OCI-LY7 (cell line): ENCODE measurements around the gene MRFAP1. TPM values are rescaled to one million over a fixed set of nuclear protein-coding genes. Genes with fewer than 3 reads are reported as not detected.

Experiments
- BruUV-seq: library from RNA; stranded (reverse); fragments of 400-500 nt; replicated peaks from 2 replicates; lab custom pipeline; 2021; lab: Mats Ljungman, UMichigan
- CTCF ChIA-PET: fragments of 300-600 bp; sonication (Branson Sonifier 250); formaldehyde crosslinking; loops from one replicate; lab custom pipeline; 2022; ENCODE audit warnings: antibody characterized with exemption; ENCODE audit not compliant: unreplicated experiment; lab: Charles Lee
- POLR2A ChIA-PET: fragments of 300-600 bp; sonication (Branson Sonifier 250); formaldehyde crosslinking; loops from one replicate; lab custom pipeline; 2022; ENCODE audit warnings: antibody characterized with exemption; lab: Charles Lee
- DNase-seq: peaks from one replicate; pipeline ENCODE4 v3.0.0-alpha.2; 2015; ENCODE audit warnings: low spot score
- H2AFZ ChIP-seq: fragments of 200-600 bp; sonication (generic), shearing (Covaris generic); 2 replicates; pipeline ENCODE4 v1.6.1; 2014; ENCODE audit warnings: mild to moderate bottlenecking, antibody characterized with exemption, low read length, moderate library complexity
- H3K27ac ChIP-seq: fragments of 200-600 bp; sonication (generic); 2 replicates; pipeline ENCODE4 v1.5.1; 2014; ENCODE audit warnings: mixed run types, low read depth, mild to moderate bottlenecking, moderate library complexity, low read length, inconsistent platforms; ENCODE audit not compliant: poor library complexity, severe bottlenecking
- H3K36me3 ChIP-seq: fragments of 200-600 bp; sonication (generic); 2 replicates; pipeline ENCODE4 v1.6.1; 2014; ENCODE audit warnings: mild to moderate bottlenecking, antibody characterized with exemption, low read length, moderate library complexity, mixed read lengths; ENCODE audit not compliant: insufficient read depth
- H3K4me1 ChIP-seq: fragments of 200-600 bp; sonication (generic); 2 replicates; pipeline ENCODE4 v1.5.1; 2014; ENCODE audit warnings: mild to moderate bottlenecking, low read length; ENCODE audit not compliant: insufficient read depth, poor library complexity, severe bottlenecking
- H3K4me2 ChIP-seq: fragments of 200-600 bp; sonication (generic); 2 replicates; pipeline ENCODE4 v1.6.1; 2014; ENCODE audit warnings: mild to moderate bottlenecking, low read length
- H3K4me3 ChIP-seq: fragments of 200-600 bp; sonication (generic); 2 replicates; pipeline ENCODE4 v1.5.1; 2014; ENCODE audit warnings: mild to moderate bottlenecking, low read depth, low read length; ENCODE audit not compliant: poor library complexity, severe bottlenecking
- H3K79me2 ChIP-seq: fragments of 200-600 bp; sonication (generic); 2 replicates; pipeline ENCODE4 v1.6.1; 2016; ENCODE audit warnings: low read depth, mild to moderate bottlenecking, low read length, moderate library complexity, mixed read lengths; ENCODE audit not compliant: insufficient read depth
- H3K9me2 ChIP-seq: fragments of 200-600 bp; sonication (generic); 2 replicates; pipeline ENCODE4 v1.6.1; 2016; ENCODE audit warnings: mild to moderate bottlenecking, low read length, mixed read lengths; ENCODE audit not compliant: insufficient read depth
- H3K9me3 ChIP-seq: fragments of 200-600 bp; sonication (generic); 2 replicates; pipeline ENCODE4 v1.6.1; 2014; ENCODE audit warnings: mild to moderate bottlenecking, mixed run types, low read length, mixed read lengths
- H4K20me1 ChIP-seq: fragments of 200-600 bp; sonication (generic); 2 replicates; pipeline ENCODE4 v1.6.1; 2014; ENCODE audit warnings: mild to moderate bottlenecking, antibody characterized with exemption, low read length, moderate library complexity, mixed read lengths; ENCODE audit not compliant: insufficient read depth
- EZH2phosphoT487 ChIP-seq: fragments of 200-600 bp; sonication (generic); IDR thresholded peaks from 2 replicates; pipeline ENCODE4 v1.6.1; 2018; ENCODE audit warnings: low read depth, borderline replicate concordance, mild to moderate bottlenecking, mixed run types, antibody characterized with exemption, low read length, moderate library complexity, mixed read lengths
- intact Hi-C: fragments of 100-400 bp; cut with micrococcal nuclease; formaldehyde crosslinking; loops from one replicate; pipeline ENCODE4 v1.10.0; 2022; ENCODE audit not compliant: unreplicated experiment
- total RNA-seq, 2 experiments: library from RNA; depleted of rRNA in 1 of 2; stranded (reverse); fragments of >200 nt in 1 of 2; shearing (Covaris generic) in 1 of 2; gene quantifications; 2 replicates each; pipeline ENCODE4 v1.2.3, GENCODE V29; 2014 to 2022
- TF ChIP-seq, protein P1 (sequence below): fragments of 200-600 bp; sonication (generic); conservative IDR thresholded peaks from 2 replicates; pipeline ENCODE4 v1.5.1; 2014; ENCODE audit warnings: mild to moderate bottlenecking, antibody characterized with exemption, low read length, moderate library complexity, mixed read lengths

The MRFAP1 gene
- total RNA-seq, 2 experiments from 2014 or later, result 90.8 to 224 TPM

DNA sequence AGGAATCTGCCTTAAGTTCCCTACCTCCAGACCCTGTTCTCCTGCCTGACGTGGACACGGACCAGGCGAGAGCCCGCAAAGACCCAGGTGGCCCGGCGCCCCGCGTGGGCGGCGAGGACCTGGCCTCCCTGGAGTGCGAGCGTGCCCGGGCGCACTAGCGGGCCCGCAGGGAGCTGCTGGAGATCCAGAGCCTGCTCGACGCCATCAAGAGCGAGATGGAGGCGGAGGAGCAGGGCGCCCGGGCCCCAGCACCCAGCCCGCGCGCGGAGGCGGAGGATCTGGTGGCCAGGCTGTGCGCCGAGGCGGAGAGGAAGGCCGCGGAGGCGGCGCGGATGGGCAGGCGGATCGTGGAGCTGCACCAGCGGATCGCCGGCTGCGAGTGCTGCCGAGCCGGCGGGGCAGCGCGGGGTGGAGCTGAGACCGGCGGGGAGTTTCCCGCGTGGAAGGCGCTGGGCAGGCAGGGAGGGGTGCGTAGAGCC lies 18.2 kb downstream of the MRFAP1 start:
- H3K4me3 ChIP-seq, result no peak overlapping the region
- intact Hi-C loops, result no loop called here
- no peak for DNase-seq

DNA sequence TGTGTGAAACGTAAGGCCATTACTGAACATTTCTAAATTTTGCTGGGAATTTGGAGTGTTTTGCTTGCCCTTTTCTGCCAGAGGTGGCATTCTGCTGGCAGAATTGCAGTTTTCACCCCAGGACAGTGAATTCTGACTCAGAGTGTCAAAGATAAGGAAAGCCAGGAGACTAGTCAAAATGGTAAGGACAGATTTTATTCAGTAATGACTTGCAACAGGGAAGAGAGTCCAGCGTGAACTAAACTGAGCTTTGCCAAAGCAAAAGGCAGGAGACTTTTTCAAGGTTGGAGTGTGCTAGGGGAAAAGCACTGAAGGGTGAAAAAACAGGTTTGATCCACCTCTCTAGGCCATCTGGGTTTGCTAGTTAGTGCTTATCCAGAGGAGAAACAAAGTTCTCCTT lies 19.4 kb downstream of the MRFAP1 start:
- no peak overlapping the region for H3K27ac ChIP-seq
- TF ChIP-seq, protein P1, sequence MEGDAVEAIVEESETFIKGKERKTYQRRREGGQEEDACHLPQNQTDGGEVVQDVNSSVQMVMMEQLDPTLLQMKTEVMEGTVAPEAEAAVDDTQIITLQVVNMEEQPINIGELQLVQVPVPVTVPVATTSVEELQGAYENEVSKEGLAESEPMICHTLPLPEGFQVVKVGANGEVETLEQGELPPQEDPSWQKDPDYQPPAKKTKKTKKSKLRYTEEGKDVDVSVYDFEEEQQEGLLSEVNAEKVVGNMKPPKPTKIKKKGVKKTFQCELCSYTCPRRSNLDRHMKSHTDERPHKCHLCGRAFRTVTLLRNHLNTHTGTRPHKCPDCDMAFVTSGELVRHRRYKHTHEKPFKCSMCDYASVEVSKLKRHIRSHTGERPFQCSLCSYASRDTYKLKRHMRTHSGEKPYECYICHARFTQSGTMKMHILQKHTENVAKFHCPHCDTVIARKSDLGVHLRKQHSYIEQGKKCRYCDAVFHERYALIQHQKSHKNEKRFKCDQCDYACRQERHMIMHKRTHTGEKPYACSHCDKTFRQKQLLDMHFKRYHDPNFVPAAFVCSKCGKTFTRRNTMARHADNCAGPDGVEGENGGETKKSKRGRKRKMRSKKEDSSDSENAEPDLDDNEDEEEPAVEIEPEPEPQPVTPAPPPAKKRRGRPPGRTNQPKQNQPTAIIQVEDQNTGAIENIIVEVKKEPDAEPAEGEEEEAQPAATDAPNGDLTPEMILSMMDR, result no peak
- no peak for TF ChIP-seq EZH2phosphoT487
- H3K79me2 ChIP-seq, result no peaks in the 10 kb centered on the region
- POLR2A ChIA-PET, result interaction anchor here (0.7 kb wide), 1 partner anchor 692 kb away, joined by 3 read pairs; no protein-coding TSS in a partner anchor
- H2AFZ ChIP-seq, result no peak overlapping the region
- no peaks in the 10 kb centered on the region for H3K4me1 ChIP-seq
- no peaks in the 10 kb centered on the region for H4K20me1 ChIP-seq
- no TSS peak for BruUV-seq
- no peaks in the 10 kb centered on the region for H3K9me3 ChIP-seq
- no peaks in the 10 kb centered on the region for H3K36me3 ChIP-seq
- no peak overlapping the region for H3K4me2 ChIP-seq
- CTCF ChIA-PET, result no interaction called here
- intact Hi-C loops, result no loop called here
- no peak overlapping the region for H3K4me3 ChIP-seq
- H3K9me2 ChIP-seq, result no peaks in the 10 kb centered on the region
- DNase-seq, result no peak

More for the DNA sequence above, 18.2 kb downstream of the MRFAP1 start:
- no TSS peak for BruUV-seq
- ChIA-PET POLR2A (no interaction called here), CTCF (no interaction called here)
- H4K20me1 ChIP-seq, result no peaks in the 10 kb centered on the region
- no peaks in the 10 kb centered on the region for H3K9me3 ChIP-seq
- H3K9me2 ChIP-seq, result no peaks in the 10 kb centered on the region
- no peak overlapping the region for H2AFZ ChIP-seq
- TF ChIP-seq, protein P1, result no peak
- no peak for TF ChIP-seq EZH2phosphoT487
- no peak overlapping the region for H3K27ac ChIP-seq
- H3K4me1 ChIP-seq, result no peaks in the 10 kb centered on the region
- no peaks in the 10 kb centered on the region for H3K79me2 ChIP-seq
- no peaks in the 10 kb centered on the region for H3K36me3 ChIP-seq
- H3K4me2 ChIP-seq, result no peak overlapping the region

DNA sequence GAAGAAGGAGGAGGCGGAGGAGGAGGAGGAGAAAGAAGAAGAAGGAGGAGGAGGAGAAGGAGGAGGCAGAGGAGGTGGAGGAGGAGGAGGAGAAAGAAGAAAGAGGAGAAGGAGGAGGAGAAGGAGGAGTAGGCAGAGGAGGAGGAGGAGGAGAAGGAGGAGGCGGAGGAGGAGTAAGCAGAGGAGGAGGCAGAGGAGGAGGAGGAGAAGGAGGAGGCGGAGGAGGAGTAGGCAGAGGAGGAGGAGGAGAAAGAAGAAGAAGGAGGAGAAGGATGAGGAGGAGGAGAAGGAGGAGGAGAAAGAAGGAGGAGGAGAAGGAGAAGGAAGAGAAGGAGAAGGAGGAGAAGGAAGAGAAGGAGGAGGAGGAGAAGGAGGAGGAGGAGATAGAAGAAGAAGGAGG lies 19.9 kb downstream of the MRFAP1 start:
- Histone ChIP-seq H3K4me3 (no peak overlapping the region), H3K4me2 (no peak overlapping the region), H3K36me3 (no peaks in the 10 kb centered on the region), H4K20me1 (no peaks in the 10 kb centered on the region), H2AFZ (no peak overlapping the region), H3K27ac (no peak overlapping the region), H3K79me2 (no peaks in the 10 kb centered on the region), H3K4me1 (no peaks in the 10 kb centered on the region), H3K9me3 (no peaks in the 10 kb centered on the region), H3K9me2 (no peaks in the 10 kb centered on the region)
- CTCF ChIA-PET, result no interaction called here
- TF ChIP-seq EZH2phosphoT487, result no peak
- TF ChIP-seq, protein P1, result no peak
- BruUV-seq, result no TSS peak
- intact Hi-C loops, result no loop called here
- POLR2A ChIA-PET, result no interaction called here
- no peak for DNase-seq
